NOMO-1 (cell line): ENCODE data around the gene OTOP3.
"Not testable (repeated sequence)": the region's sequence is repeated elsewhere in the genome, so short reads cannot be mapped to it uniquely, and the experiment has no call there.

ENCODE experiments used
- DNase-seq, 2 experiments: peaks; one replicate each; lab custom pipeline; 2025; ENCODE audit not compliant: unreplicated experiment in 2 of 2; lab: John Stamatoyannopoulos, UW

The OTOP3 gene

DNA sequence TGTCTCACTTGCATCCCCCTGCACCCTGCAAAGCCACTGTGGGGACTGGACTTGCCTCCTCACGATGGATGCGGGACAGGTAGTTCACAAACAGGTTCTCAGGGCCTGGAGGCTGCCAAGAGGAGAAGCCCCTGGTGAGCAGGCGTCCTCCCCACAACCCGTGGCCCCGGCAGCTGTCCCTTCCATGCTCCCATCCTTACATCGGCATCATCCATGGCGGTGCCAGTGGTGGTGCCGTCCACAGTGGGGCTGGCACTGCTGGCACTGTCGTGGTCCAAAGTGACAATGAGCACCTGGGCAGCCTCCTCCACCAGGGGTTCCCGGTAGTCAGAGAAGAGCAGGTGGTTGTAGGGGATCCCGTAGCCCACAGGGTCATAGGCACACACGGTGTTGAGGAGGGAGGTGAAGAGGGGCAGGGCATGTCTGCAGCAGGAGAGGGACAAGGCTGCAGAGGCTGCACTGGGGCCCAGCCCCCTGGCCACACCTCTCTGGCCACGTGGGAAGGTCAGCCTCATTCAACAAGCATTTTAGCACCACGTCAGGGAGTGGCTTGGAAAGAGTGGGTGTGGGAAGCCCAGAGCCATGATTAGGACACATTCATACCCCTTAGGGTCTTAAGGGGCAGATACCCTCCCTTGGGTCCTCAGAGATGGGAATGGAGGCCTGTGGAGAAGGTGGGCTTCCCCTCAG, 24.3 kb downstream of the OTOP3 start:
- no peak for DNase-seq

DNA sequence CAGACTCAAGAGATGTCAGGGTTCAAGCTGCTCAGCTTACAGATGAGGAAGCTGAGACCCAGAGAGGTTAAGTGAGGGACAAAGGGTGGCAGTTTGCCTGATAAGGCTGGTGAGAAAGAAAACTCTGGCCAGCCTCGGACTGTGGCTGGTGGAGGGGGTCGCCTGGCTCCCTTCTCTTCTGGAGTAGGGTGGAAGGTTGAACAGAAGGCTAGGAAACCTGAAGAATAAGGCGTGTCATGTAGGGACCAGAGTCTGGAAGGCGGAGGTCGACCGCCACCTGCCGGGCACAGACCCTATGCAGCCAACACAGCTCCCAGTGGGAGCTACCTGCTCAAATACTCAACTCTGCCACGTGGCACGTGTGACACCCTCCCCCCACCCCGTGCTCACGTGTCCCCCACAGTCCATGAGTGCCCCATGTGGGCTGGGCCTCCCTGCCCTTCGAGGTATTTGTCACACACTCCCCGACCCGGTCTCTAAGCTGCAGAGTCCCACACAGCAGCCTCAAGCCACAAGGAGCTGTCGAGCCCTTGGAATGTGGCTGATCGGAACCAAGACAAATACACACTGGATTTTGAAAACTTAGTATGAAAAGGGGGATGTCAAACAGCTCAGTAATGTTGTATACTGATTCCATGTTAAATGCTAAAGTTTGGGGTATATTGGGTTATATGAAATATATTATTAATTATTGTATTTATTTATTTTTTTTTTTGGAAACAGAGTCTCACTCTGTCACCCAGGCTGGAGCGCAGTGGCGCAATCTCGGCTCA, 25.1 kb downstream of the OTOP3 start:
- peak; percentile 48 to 67 for DNase-seq

DNA sequence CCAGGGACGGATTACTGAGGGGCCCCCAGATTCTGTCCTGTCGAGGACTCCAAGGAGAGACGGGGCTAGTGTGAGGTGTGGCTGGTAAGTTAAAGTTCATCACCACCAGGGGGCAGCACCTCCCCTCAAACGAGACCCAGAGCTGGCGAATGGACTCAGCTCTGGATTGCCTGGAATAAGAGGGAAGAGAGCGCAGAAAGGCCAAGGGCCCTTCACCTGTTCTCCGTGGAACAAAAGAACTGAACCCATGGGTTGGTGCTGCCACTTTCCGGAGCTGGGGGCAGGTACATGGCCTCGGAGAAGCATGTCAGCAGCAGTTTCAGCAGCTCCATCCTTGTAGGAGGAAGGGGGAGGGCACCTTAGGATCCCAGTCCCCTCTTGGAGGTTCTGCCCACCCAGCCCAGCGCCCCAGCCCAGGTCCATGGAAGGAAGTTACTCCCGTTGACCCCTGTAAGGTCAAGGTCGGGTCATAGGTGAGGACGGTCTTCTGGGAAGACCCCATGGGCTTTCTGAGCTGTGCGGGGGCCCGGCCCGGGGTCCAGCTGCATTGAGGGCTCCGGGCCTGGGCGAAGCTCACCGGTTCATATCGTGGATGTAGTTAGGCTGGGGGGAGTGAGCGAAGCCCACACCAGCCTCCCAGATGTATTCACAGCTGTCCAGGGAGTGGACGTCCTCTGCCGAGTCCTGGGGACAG, 26.1 kb downstream of the OTOP3 start:
- DNase-seq: peak; percentile 60 to 61

DNA sequence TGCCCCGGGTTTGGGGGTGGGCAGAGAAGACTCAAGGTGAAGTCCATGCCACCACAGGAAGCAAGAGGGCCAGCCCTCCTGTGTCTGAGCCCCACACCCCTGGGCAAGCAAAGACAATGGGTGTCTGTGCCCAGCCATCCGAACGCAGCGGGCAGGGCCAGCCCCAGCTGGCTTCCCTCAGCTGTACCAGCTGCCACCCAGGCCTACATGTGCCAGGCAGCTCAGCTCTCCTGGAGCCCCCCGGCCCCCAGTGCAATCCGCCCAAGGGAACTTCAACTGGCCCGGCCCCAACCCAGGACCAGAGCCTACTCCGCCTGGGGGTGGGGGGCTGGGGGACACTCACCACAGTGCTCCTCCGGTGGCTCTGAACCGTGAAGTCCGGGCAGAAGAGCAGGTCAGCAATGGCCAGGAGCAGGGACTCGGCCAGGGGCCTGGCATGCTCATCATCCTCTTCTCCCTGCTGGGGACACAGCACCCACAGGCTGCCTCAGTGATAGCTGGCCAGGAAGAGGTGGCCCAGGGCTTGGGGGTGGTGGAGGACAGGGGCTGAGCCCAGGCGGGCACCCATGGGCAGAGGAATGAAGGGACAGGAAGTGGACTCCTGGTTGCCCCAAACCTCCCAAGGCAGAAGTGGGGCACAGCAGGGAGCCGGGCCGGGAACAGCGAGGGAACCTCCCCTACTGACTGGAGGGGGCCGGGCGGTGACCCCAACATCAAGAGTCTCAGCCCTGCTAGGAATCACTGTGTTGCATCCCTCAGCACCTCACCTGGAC, 27.1 kb downstream of the OTOP3 start:
- no peak for DNase-seq

DNA sequence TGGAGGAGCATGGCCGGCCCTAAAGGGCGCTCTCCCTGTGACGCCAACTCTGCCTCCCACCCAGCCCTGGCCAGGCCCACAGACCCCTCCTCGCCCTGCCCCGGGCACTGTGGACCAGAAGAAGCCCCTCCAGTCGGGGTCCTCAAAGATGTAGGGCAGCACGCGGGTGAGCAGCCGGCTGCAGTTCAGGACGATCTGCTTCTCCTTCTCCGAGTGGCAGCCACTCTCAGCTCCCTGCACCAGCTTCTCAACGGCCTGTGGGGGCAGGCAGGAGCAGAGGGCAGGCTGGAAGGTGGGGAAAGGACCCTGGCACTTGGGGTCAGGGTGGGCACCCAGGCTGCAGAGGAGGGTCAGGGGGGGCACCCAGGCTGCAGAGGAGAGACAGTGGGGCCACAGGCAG, 28.0 kb downstream of the OTOP3 start:
- DNase-seq: no peak

DNA sequence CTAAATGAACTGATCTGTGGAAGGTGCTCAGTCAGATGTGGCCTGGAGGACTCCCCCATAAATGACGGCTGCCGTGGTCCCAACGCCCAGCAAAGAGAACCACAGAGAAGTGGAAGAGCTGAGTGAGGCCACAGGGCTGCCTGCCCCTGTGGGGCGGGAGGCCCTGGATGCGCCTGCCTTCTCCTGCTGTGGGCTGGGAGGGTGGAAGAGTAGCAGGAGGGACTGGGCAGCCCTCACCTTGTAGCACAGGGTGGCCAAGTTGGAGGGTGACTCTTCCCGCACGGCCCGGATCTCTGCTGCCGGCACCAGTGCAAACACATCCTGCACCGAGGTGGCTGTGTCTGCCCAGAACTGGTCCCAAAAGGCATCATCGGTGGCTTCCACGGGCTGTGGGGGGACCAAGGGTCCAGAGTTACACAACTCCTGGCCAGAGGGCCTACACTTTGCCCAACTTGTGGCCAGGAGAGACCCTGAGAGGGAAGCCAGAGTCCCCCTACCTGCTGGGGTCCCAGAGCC, 28.6 kb downstream of the OTOP3 start:
- DNase-seq: no peak

DNA sequence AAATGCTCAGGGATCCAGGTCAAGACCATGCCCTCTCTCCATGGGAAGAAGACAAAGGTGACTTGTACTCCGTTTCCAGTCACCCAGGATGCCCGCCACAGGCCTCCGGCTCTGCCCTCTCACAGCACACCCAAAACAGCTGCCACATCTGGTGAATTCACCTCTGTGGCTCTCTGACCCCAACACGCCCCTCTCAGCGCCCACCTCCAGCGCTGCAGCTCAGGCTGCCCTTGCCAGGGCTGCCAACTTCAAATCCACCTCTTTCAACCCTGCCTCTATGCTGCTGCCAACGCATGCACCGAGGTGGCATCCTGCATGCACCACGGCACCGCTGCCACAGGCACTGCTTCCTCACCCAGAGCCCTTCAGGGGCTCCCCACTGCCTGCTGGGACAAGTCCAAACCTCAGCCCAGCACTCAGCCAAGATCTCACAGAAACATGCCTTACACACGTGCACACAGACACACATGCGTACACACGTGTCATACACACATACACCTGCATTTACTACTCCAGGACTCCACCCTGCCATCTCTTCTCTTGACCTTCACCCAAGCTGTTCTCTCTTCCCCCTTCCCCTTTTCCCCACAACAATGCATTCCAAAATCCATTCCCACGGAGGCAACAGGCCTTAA, 29.4 kb downstream of the OTOP3 start:
- DNase-seq: no peak

DNA sequence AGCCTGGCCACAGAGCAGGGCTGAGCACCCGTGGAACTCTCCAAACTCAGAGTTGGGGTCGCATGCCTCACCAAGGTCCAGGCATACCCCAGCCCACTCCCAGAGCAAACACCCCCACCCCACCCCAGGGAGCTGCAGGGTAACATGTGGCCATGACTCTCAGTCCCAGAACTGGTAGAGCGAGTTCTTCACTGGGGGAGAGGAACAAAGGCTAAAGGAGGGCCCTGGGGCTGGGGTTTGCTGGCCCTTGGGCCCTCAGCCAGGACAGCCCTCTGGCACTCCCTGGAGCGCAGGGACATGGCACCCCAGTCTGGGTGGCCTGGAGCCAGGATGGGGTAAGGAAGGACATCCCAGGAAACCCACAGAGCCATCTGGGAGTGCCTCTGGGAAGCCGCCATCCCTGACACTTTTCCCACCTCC, 32.7 kb downstream of the OTOP3 start:
- no peak for DNase-seq

DNA sequence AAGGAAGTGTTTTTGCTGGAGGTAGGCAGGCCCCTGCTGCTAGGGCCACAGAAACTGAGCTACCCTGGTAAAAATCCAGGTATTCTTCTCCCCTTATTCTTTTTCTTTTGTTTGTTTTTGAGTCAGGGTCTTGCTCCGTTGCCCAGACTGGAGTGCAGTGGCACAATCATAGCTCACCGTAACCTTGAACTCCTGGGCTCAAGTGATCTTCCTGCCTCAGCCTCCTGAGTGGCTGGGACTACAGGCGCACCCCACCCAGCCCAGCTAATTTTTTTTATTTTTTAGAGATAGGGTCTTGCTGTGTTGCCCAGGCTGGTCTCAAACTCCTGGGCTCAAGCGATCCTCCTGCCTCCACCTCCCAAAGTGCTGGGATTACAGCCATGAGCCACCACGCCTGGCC, 33.8 kb downstream of the OTOP3 start:
- DNase-seq: not testable (repeated sequence)

DNA sequence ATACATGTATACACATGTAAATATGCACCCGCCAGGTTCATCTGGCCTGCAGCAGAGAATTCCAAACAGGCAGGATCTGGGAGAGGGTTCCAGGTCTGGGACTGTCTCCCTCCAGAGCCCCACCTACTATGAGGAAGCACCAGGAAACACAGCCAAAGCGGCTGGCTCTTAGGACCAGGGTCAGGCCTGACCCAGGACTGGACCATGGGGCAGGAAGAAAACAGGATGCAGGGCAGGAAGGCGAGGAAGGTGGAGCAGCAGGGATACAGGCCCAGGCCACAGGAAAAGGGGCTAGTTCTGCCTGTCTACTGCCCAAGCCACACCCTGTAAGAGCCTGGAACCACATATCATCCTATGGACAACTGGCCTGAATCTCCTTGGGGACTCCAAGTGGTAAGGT, 34.7 kb downstream of the OTOP3 start:
- no peak for DNase-seq

DNA sequence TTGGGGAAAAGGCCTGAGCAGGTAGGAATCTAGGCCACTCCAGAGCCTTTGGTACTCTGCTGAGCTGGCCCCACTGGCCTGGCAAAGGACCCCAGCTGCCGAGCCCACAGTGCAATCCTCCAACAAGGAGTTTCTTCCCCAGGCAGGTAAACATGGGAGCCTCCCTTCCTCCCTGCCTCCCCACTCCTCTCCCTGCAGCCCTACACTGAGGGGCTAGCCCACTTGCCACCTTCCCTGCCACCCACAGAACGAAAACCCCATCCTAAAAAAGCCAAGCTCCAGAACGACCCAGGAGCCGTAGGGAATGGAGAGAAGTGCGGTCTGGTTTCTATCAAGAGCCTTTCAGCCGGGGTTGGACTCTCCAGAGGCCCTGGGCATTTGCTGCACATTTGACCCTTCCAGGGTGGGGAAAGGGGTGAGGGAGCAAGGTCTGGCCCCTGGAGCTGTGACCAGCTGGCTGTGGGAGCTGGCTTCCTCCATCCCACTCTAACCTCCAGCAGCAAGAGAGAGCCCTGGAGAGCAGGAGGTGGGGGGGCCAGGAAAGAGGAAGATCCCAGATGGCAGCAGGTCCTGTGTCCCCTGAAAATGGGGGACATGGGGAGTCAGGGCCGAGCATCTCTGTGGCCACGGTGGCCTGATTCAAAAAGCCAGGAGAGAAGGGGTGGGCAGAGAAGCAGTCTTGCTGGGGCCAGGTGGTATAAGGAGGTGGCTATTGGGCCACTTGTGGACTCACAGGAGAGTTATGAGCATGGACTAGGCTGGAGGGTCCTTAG, 35.6 kb downstream of the OTOP3 start:
- no peak for DNase-seq

DNA sequence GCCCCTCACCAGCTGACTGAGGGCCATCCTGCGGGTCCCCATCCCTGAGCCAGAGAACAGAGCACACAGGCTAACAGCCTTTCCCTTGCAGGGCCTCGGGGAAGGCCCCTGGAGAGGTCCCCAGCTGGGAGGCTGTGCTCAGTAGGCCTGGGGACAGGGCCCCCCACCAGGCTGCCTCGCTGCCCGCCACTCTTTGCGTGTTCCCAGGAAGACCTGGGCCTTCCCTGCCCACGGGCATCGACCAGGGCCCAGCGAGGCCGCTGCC, 36.1 kb downstream of the OTOP3 start:
- no peak for DNase-seq

DNA sequence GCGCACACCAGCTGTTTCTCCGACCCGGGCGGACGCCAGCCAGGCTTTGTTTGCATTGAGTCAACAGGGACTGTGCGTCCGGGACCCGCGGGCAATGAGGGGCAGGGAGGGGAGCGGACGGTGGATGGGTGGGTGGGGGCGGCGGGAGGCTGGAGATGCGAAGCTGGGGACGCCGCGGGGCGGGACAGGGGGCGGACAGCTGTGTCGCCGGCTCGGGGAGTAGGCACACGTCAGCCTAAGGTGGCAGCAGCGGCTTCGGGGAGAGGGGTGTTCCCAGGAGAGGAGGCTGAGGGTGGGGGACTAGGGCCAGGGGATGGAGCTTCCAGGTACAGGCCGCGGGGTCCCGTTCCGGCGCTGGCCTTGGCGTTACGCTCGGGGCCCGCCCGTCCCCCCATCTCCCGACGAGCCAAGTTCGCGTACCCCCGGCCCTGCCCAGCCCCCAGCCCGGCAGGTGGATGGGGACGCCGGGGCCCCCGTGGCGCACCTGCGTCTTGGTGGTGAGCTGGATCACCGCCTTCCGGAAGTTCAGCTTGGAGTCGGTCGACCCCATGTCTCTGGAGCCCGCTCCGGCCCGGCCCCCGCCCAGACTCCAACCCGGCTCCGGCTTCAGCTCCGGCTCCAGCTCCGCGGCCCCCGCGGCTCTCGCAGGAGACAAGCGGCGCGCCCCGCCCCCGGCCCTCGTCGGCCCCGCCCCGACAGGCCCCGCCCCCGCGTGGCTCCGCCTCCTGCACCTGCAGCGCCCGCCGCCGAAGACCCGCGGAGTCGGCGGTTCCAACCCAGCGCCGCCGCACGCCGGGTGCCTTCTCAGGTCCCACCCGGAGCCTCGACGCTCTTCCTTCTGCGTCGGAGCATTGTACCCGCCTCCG, 36.6 kb downstream of the OTOP3 start, which contains the start of gene HID1:
HID1 (minus strand) TSS at position 653 of the 866 bp plus-strand sequence; CDS start at position 550, 103 bp downstream.
- no peak for DNase-seq

DNA sequence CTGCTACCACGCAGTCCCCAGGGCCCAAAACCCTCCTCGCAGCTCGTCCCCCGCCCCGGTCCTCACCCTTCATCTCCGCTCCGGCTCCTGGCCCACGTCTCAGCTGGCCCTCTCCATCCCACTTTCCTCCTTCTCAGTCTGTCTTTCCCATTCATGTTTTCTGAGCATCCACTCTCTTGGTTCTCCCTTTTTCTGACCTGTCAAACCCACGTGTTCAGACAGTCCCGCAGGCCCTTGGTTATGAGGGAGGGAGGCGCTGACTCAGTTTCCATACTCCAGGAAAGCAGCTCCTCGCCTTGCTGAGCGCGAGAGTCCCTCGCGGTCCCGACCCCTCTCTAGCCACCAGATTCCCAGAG, 37.3 kb downstream of the OTOP3 start:
- no peak for DNase-seq

DNA sequence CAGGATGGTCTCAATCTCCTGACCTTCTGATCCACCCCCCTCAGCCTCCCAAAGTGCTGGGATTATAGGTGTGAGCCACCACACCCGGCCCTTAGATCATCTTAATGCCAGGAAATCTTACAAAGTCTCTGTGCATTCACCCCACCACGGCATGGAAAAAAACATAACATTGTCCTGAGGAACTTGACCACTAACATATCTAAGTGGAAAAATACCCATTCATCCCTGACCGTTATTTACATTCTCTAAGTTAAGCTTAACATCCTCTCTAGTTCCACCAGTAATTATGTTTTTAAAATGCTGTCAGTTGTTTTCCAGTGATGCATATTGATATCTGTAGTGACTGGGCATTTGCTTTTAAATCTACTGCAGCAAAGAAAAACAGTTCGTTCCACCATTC, 40.2 kb downstream of the OTOP3 start:
- DNase-seq: no peak

DNA sequence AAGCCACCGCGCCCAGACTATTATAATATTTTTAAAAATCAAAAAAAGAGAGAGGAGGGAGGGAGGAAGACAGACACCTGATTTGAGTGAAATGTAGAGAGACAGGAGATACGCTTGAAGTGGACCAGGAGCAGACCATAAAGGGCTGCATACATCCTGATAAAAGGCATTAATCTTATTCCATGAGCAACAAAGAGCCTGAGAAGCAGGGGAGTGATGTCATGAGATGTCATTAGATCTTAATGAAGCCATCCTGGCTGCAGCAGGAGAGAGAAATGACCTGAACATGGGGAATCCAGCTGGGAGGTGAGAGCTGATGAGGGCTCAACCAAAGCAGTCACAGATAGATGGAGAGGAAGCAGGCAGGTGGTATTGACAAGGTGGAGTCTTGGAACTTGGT, 42.1 kb downstream of the OTOP3 start:
- DNase-seq: no peak

DNA sequence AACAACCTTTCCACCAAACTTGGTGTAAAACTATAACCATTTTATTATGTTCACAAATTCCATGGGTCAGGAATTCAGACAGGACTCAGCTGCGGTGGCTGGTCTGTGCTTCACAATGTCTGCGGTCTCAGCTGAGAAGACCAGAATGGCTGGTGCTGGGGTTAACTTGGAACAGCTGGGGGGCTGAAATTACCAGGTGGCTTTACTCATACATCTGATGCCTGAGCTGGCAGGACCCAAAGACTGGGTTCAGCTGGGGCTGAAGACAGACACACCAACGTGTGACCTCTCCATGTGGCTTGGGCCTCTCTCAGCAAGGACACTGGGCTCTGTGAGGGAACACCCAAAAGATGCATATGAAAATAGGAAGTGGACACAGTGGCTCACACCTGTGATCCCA, 42.5 kb downstream of the OTOP3 start:
- DNase-seq: no peak

DNA sequence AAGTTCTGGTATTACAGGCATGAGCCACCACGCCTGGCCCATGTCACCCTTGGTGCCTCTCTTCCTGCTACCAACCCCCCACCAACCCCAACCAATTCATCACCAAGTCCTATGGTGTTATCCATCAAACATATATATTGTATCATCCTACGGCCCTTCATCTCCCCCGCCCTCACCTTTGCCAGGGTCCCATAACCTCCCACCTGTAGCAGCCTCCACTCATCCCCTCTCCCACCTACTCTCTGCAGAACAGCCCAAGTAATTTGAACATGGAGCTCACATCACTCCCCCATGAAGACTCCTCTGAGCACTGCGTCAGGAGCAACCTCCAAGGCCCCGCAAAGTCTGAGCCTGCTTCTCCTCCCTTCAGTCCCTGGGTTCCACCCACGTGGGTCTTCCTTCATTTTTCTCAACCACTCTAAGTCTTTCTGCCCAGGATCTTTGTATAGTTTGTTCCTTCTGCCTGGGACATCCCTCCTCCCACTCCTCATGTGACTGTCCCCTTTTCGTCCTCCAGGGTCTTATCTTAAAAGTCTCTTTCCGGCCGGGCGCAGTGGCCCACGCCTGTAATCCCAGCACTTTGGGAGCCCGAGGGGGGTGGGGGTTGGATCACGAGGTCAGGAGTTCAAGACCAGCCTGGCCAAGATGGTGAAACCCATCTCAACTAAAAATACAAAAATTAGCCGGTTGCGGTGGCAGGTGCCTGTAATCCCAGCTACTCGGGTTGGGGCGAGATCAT, 43.9 kb downstream of the OTOP3 start:
- DNase-seq: no peak
